BE2C (cell line): ENCODE data around the gene IRGQ.

Source experiments
- DNase-seq: peaks from one replicate; pipeline ENCODE4 v3.0.0-alpha.2; 2020
- H3K27me3 ChIP-seq: fragments of 250-450 bp; sonication (Bioruptor Pico); 2 replicates; pipeline ENCODE4 v1.5.1; 2020; ENCODE audit warnings: mild to moderate bottlenecking
- H3K36me3 ChIP-seq: fragments of 250-450 bp; sonication (Bioruptor Pico); 2 replicates; pipeline ENCODE4 v1.5.1; 2020; ENCODE audit warnings: mild to moderate bottlenecking
- H3K4me1 ChIP-seq: fragments of 250-450 bp; sonication (Bioruptor Pico); 2 replicates; pipeline ENCODE4 v1.5.1; 2020
- H3K4me3 ChIP-seq: 2 replicates; pipeline ENCODE4 v1.5.1; 2011; ENCODE audit warnings: low read depth, low read length
- H3K9me3 ChIP-seq: fragments of 250-450 bp; sonication (Bioruptor Pico); 2 replicates; pipeline ENCODE4 v1.5.1; 2020
- CTCF ChIP-seq: IDR thresholded peaks from 2 replicates; pipeline ENCODE4 v1.5.1; 2012; ENCODE audit warnings: mild to moderate bottlenecking, low read depth, low read length

Gene IRGQ

GRCh38 chr19:43561139-43561970 is 34.6 kb downstream of the IRGQ start:
- DNase-seq, result no peak
- no peaks in the 10 kb centered on the region for H3K9me3 ChIP-seq
- H3K4me1 ChIP-seq, result no peaks in the 10 kb centered on the region
- no peak for TF ChIP-seq CTCF
- no peaks in the 10 kb centered on the region for H3K27me3 ChIP-seq
- no peak overlapping the region for H3K4me3 ChIP-seq
- no peaks in the 10 kb centered on the region for H3K36me3 ChIP-seq

GRCh38 chr19:43560687-43561086 is 35.2 kb downstream of the IRGQ start:
- H3K27me3 ChIP-seq, result no peaks in the 10 kb centered on the region
- H3K4me3 ChIP-seq, result no peak overlapping the region
- no peaks in the 10 kb centered on the region for H3K4me1 ChIP-seq
- H3K9me3 ChIP-seq, result no peaks in the 10 kb centered on the region
- DNase-seq, result no peak
- peak; percentile 10; the same call in 1 of the 2 replicates for TF ChIP-seq CTCF
- H3K36me3 ChIP-seq, result no peaks in the 10 kb centered on the region; the same call in 1 of the 2 replicates

GRCh38 chr19:43555185-43555770 is 40.7 kb downstream of the IRGQ start:
- DNase-seq, result peak; percentile 84
- Histone ChIP-seq H3K9me3 (no peaks in the 10 kb centered on the region), H3K27me3 (no peaks in the 10 kb centered on the region; the same call in 1 of the 2 replicates), H3K4me1 (no peaks in the 10 kb centered on the region), H3K36me3 (peaks cover 40% of the 10 kb centered on the region), H3K4me3 (no peak overlapping the region)
- TF ChIP-seq CTCF, result peak; percentile 93

GRCh38 chr19:43554317-43554895 is 41.5 kb downstream of the IRGQ start:
- no peak overlapping the region for H3K4me3 ChIP-seq
- H3K27me3 ChIP-seq, result no peaks in the 10 kb centered on the region; the same call in 1 of the 2 replicates
- H3K36me3 ChIP-seq, result peaks cover 40% of the 10 kb centered on the region
- H3K9me3 ChIP-seq, result no peaks in the 10 kb centered on the region
- TF ChIP-seq CTCF, result no peak
- no peak for DNase-seq
- H3K4me1 ChIP-seq, result no peaks in the 10 kb centered on the region

- TF ChIP-seq CTCF, result no peak
- no peak for DNase-seq
- Histone ChIP-seq H3K4me1 (no peaks in the 10 kb centered on the region), H3K36me3 (peaks cover 40% of the 10 kb centered on the region), H3K9me3 (no peaks in the 10 kb centered on the region), H3K4me3 (no peak overlapping the region), H3K27me3 (no peaks in the 10 kb centered on the region; the same call in 1 of the 2 replicates)
Measured at GRCh38 chr19:43553656-43554055, 42.3 kb downstream of the IRGQ start.
